GM19452 (cell line): ENCODE measurements around the gene EFNB2.

Experiments
- ATAC-seq: cut with Tn5 transposase; IDR thresholded peaks from one replicate; pipeline ENCODE4 v1.9.1; 2021; ENCODE audit not compliant: unreplicated experiment

Gene EFNB2

DNA sequence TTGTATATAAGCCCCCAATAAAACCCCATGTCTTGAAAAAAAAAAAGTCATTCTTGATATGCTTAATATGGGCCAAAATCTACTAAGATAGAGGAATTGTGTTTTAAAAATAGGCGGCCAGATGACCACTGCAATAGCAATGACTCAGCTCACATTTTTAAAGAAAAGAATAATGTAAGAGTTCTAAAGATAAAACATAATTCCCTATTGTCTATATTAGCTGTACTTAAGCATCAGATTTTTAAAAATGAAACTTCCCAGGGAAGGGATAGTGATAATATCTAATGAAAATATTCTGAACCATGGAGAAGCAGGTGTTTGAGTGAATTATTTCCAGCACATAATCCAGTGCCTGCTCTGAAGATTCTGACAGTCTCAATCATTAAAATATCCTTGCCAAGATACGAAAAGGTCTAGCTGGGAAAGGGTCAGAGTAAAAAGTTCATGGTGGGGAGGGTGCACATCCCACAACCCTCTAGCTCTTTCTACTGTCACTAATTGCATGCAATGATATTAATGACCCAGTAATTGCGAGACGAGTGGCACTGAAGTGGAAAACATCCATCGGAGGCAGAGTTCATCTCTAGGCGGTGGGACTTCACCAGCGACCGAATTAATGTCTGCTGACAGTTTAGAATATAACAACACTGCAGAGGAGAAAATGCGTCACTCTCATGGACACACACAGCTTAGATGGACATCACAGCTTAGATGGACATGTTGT, 31.6 kb downstream of the EFNB2 start:
- ATAC-seq, result no peak

DNA sequence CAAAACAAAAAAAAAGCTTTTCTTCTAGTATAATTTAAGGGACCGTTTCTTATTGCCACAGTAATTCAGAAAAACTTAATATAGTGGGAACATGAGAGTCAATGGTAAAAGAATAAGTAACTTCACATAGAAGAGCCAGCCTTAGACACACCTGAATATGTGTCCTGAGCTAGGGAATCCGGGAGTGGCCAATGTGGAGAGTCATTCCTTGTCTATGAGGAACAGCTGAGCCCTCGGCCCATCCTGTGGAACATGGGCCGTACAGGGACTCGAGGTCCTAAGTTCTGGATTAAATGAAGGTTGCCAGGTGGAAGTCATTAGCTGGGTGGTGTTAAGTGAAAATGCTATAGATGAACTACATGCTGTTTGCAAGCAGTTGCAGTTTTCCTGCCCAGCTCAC, 32.2 kb downstream of the EFNB2 start:
- no peak for ATAC-seq

DNA sequence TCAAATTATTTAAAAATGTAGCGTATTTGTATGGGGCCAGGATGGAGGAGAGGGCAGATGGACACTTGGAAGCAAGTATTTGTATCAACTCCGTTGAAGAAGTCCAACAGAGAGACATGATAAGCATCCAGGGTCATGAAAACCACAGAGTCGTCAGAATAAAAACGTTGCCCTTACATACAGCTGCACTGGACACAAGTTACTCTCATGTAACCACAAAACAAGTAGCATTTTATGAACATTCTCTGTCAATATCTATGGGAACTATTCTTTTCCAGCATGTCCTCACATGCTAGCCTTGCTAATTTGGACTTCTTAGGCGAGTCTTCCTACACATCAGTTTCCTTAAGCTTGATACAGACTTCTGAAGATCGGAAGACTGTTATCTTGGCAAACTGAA, 35.0 kb downstream of the EFNB2 start:
- no peak for ATAC-seq

DNA sequence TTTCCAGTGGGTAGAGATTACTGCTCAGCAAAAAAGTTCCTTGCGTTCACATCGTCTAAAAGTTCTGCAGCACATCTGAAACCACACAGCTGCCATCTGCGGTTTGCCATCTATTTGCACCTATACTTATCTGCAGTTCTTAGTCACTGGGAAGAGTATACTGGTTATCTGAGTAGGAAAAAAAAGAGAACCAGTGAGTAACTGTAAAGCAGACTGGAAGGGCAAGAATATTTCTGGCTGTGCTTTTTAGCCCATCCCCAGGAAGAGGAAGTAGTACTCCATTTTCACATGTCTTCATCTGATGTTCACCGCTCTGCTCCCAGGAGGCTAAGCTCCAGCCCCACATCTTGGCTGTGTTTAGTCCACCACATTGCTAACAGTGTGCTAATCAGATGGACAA, 35.6 kb downstream of the EFNB2 start:
- ATAC-seq, result no peak

DNA sequence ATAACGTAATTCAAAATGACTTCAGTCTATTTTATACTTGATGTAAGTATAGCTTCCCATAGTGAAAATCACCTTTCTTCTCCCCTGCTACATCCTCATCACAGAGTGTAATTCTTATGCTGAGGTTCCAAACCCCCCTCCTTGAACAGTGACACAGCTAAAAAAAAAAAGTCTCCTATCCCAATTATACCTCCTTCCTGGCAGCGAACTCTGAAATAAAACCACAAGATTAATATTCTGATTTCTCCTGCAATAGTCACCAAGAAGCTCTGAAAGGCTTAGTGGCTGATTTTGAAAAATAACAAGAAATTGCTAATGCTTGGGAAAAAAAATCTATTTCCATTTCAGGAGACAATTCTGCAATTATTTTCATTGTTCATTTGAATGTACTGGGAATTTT, 36.3 kb downstream of the EFNB2 start:
- no peak for ATAC-seq

DNA sequence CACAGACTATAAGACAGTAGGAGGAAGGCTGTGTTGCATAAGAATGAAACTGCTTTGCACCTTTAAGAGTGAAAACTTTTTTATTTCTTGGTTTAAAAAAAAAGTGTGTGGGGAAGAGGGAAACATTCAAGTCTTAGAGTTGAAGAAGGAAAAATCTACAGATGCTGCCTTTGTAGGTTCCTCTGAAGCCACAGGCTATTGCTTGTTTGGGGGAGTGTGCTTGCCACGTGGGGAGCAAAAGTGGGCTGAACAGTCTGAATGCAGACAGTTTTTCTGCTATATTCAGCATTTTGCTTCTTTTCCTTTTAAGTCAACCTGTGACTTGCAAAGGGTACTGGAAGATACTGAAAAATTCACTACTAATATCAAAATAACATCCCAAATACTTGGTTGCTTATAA, 36.9 kb downstream of the EFNB2 start:
- no peak for ATAC-seq

DNA sequence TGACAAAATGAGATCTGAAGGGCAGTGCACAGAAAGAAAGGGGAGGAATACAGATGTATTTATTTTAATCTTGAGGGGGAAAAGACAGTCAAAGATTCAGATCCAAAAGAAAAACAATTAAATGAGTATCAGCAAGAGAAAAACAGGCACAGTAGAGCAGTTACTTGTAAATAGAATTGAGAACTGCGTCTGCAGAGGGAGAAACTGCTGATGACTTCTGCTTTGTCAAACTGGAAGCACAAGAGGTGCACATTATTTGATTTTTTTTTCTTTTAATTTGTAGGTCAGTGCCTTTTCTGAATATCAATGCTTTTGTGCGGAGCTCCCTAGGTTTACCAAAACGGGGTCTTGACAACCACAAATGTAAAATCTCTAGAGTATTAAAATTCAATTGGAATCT, 37.3 kb downstream of the EFNB2 start:
- no peak for ATAC-seq

DNA sequence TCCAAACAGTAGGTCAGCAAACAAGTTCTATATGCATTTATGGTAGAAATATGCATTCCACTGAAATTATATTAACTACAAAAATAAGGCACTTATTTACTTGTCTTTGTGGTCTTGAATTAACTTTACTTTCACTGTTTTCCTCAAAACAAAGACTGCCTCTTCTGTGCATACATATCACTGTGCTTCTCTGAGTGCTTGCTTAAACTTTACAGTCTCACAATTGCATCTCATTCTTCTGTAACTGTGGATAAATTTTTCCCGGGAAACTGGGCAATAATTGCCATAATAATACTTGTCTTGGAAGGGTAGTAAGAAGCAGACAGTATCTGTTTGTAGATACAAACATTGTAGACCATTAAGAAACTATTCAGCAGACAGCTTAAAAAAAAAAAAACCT, 38.4 kb downstream of the EFNB2 start:
- no peak for ATAC-seq

DNA sequence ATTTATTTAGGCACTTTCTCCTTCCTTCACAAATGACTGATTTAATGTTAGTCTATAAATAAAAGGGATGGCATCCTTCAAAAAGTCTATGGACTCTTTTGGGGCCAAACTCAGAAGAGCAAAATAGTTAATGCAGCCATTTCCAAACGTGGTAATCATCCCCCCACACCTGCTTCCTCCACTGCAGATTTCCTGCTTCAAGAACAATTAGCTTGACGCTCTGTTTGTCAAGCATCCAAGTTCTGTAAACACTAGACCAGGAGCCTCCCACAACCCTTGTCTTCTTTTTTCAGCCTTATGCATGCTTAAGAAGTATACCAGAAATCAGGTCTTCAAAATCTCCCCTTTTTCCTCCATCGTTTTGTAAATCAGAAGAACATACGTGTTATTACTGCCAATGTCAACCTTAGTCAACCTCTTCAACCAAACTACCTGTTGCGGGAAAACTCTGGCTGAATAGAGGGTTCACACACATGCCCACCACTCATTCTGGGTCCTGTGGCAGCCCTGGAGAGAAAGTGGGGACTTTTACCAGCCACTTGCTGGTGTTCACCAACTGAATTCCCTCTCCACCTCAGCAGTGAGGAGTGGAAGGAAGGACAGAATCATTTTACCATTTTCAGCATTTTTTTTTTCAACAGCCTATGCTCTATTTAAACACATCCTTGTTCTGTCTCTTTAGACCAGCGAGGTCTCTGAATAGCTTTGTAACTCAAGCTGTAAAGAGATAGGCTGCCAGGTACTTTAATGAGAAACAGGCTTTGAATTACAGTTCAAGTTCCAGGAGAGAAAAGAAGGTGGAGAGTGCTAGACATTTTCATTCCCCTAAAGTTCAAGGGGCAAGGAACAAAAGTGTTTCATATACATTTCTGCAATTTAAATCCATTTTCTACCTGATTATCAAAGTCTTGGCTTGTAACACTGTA, 39.1 kb downstream of the EFNB2 start:
- no peak for ATAC-seq

DNA sequence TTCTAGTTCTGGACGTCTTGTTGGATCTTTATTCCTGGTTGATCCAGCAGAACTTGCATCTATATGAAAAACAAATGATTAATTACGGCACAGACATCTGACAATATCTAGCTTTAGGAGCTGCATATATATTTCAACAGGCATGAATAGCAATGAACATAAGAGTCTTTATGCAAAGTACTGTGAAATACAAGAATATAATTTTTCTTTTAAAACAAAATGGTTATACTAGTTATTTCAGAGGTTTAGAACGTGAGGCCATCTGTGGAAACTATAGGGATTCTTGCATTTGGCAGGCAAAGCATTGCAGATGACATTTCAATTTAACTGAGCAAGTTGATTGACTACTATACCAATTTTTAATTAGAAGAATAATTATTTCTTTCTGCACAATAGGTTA, 40.5 kb downstream of the EFNB2 start:
- ATAC-seq, result no peak

DNA sequence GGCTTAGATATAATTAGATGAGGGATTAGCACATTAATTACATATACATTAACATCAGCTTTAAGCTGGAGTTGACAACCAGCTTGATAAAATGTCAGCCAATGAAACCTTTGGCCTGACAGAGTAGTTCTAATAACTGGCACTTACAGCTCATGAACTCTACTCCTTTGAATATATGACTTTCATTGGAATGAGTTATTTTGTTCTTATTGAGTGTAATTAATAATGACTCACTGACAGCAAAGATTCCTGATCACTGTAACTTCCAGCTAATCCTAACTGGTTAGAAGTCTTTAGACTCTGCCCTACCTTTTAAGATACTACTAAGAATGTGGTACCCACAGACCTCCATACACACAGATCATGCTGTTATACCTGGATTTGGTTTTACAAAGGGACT, 41.0 kb downstream of the EFNB2 start:
- ATAC-seq, result no peak

DNA sequence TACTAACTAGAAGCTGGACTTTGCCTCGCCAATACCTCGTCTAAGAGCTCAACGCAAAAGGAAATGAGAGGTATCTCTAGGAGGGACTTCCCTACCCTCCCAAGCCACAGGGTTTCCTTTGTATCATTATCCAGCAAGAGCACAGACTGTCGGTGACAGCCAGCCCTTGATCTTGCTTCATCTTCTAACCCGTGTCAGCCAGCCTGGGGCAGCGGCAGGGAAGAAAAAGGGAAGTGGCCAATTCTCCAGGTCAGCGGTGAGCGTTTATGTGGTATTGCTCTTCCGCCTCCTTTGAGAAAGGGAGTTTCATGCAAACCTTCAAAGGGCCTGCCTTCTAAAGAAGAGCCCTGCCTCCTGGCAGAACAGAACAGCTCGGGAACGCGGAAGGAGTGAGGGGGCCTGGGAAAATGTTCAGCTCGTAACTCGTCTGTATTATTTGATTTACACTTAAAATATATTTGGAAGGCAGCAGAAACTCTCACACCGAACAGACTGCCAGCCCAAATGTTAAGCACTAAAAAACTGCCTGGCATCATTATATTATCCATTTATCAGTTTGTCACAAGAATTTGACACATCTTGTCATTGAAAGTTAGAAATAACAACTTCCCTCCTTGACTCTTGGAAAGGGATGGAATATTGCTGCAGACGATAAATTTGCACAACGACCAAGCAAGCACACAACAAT, 41.8 kb downstream of the EFNB2 start:
- ATAC-seq, result peak; percentile 90

DNA sequence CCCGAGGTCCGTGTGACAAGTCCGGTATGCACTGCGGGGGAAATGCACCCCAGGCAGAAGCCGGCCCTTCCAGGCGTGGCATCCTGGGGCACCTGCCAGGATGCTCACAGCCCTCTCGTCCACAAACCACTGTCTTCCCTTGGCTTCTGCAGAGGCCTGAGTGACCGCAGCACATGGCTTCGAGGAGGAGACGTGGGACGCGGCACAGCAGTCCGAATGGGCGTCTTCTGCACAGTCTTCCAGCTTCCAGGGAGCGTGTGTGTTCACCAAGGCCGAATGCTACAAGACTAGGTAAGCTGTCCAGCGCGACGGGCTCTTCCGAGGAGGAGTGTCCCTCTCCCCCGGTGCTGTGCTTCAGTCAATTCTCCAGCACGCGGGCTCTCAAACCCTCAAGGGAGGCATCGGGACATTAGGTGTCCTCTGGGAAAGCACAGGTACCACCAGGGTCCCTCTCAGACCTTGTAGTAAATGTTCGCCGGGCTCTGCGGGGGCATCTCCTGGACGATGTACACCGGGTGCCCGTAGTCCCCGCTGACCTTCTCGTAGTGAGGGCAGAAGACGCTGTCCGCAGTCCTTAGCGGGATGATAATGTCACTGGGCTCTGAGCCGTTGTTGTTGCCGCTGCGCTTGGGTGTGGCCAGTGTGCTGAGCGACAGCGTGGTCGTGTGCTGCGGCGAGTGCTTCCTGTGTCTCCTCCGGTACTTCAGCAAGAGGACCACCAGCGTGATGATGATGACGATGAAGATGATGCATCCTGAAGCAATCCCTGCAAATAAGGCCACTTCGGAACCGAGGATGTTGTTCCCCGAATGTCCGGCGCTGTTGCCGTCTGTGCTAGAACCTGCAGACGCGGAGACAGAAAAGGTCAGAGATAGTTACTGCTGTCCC, 42.6 kb downstream of the EFNB2 start:
- no peak for ATAC-seq

DNA sequence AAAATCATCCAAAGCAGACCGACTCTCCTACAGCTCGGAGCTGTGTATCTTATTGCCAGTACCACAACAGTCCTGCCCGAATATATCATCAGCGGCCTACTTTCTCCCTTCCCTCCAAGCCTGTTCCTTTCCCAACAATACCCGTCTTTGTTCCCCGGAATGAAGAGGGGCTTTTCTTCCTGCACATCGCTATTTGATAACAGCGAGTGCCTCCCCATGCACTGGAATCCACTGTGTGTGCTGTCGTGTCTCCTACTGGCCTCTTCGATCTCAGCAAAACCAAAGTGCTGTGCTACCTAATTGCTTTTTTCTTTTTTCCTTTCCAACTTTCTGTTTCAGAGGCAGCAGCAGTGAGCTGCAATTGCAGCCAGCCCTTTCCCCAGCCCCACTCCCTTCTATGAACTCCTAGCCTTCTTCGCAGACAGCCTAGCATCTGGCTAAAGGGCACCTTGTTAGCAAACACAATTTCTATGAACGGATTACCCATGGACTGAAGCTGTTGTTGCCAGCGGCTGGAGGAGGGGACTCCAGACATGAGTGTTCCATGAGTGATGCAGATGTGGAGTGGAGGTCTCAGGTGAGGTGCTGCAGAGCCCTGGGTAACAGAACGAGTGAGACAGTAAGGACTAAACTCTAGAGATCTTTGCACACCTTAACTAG, 43.4 kb downstream of the EFNB2 start:
- no peak for ATAC-seq

DNA sequence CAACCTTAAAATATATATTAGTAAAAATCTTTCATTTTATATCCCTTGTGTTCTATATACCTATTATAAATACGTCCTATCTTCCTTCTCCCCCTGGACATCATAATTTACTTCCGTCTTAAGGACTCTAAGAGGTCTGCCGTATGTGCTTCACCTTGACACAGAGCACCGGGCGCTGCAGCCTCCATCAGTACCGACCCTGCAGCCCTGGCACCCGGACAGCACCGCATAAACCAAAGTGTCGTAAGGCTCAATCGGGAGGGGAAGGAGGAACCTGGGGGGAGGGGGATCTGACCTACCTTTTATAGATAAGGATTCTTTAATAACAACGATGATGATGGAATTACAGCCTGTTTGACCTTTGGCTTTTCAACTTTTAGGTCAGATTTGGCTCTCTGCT, 44.0 kb downstream of the EFNB2 start:
- no peak for ATAC-seq

DNA sequence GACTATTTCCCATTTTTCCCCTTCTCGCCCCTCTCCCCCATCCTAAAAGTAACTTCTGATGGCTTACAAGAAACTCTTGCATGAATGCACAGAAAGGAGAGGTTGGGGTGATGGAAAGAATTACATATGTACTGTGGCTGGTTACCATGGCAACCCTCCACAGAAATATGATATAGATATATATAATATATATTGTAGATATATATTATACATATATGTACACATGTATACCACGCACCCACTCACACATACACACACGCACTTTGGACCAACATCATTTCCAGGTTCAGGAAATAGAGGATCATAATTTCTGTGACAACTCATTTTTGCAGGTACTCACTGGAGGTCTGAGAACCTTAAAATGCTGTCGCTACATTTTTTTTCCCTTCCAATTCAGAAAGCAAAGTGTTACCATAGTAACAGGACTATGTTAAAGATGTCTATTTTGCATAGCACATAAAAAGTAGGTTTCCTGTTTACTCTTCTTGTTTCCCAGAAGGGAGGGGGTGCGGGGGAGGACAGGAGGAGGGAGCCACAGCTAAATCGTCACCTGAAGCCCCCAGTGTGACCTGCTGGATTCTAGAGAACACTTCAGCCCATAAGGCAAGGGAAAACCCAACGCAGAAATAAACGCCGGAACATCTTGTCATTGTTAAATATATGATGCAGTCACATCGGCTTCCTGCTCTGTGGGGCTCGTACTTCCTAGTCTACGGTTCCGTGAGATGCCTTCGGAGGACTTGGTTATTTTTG, 44.7 kb downstream of the EFNB2 start:
- no peak for ATAC-seq

DNA sequence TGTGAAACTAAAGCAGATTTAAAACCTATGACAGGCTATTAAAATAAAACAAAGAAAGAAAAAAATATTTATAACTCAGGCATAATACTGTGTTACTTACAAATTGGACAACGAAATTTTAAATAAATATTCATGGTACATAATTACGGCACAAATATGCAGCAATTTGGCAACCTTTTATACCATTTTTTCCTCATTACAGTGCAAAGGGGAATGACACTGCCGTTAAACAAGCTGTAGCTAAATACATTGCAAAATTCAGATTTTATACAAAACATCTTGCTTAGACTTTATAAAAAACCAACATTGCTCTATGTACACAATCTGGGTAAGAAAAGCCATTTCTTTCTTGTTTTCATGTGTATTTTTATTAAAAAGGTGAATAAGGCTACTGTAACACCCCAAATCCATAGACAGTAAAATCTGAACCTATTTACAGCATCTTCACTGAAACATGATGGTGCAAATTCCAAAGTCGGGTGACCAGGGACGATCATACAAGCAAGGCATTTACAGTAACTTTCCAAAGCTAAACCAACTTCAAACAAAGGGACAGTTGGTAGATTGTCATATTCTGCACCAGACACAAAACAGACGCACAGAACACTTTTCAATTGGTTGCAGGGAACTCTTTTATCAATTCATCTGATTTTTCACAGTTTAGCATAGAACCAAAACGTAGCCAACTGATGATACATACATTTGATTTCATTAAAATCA, 45.5 kb downstream of the EFNB2 start:
- ATAC-seq, result no peak

DNA sequence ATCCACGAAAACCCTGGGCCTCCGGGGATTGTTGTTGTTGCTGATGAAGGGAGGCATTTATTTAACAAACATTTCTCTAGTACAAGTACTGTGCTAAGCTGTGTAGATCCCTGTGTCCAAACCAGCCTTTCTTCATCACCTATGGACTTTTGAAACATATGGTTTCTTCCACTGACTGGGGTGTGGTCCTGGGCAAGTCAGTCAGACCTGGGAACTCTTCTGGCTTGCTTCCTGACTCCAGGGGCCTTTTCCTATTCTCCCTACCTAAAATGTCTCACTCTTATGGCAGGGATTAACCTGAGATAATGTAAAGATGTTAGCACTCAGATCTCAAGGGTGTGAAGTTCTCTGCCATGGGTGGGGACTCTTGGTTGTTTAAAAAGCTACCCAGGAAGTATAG, 46.8 kb downstream of the EFNB2 start:
- ATAC-seq, result no peak

DNA sequence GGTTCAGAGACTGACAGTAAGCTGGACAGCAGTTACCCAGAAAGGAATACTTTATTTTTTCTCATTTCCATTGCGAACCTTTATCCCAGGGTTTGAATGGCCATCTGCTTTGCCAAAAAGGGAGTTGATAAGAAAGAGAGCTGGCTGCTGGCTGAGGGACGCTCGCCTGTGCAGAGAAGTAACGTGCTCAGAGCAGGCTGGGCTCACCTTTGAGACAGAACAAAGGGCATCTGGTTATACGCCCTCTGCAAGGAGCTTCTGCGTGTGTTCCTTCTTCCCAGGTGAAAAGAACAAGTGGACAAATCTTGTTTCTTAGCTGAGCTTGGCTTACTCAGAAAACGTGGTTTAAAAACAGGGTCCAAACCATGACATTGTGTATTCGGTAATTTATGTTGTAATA, 47.4 kb downstream of the EFNB2 start:
- ATAC-seq, result no peak
